Measurements from ENCODE around the gene TNNC2.

Gene TNNC2

DNA sequence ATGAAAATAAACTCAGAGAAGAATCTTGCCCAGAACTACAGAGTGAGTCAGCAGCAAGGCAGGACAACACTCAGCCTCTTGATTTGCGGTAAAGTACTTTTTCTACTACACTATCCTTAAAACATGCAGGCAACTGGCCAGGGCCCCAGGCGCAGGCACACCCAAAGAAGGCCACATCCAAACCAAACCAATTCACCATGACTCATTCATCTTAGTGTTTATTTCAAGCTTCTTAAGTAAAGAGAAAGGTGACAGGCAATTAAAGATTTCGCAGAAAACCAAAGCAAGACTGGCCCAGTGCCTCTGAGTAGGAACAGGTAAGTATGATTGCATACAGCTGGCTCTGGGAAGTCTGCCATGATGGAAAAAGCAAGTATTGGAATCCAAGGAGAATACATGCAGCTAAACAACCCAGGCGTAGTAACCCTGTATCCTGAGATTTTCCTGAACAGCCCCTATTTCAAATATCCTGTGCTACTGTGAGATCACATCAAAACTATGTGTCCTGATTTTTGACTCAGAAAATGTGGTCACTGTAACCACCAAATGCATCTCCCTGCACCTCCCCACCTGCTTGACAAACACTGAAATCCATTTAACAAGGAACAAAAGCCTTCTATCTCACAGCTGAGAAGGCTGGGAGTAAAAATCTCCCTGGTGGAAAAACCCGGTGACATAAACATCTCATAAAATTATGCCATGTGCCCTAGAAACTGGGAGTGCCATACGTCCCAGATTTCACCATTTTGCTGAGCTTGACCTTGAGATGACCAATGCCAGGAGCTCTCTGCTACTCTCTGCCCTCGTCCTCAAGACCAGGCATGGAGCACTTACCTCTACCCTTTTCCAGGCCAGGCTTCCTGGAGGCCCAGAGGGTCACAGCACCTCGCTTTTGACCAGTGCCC lies 47.8 kb downstream of the TNNC2 start:
- peak; percentile 99 for DNase-seq

DNA sequence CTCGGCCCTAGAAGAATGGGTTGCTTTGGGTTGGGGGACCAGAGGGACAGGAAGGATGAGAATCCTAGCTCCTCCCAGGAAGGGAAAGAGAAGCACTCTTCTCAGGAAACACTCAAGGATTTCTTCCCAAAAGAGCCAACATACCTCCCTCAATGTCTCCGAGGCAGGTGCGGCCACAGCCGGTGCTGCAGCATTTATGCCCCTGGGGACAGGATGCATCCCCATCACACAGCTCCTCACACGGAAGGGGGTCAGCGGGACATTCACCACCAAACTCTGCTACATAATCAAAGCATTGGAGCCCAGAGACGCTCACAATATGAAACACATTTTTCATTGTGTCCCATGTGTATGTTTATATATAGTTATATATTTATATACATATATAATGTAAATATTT lies 50.2 kb downstream of the TNNC2 start:
- DNase-seq = no peak

DNA sequence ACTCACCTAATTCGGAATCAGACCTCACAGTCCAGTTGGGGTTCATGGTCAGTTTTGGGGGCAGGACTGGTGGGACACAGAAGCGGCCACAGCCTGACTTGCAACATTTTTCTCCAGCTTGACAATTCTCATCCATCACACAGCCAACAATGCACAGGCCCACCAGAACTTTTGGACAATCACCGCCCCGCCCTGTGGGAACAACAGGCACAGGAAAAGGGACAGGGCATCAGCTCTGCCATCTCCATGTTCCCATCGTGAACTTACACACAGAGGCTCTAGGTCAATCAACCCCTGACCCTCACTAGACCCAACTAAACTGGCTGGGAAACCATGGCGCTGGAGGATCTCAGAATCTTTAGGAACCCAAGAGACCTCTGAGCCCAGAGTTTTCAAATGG lies 51.7 kb downstream of the TNNC2 start:
- no peak for DNase-seq

DNA sequence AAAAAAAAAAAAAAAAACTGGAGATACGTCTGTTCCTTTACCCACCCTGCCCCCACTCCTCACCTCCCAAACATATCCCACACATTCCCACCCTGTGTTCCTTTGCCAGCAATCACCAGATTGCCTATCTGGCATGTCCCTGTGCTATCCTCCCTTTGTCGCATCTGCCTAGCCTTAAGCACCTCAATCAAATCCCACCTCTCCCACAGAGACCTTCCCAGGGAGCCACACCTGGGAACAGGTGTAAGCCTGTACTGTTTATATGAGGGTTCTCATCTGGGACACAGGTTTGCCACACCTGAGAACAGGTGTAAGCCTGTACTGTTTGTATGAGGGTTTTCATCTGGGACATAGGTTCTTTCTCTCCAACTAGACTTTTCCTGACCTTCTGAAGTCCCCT lies 52.2 kb downstream of the TNNC2 start:
- DNase-seq = no peak
